H54 (cell line): ENCODE data around the gene JMJD6.
"Not testable (repeated sequence)": the region's sequence is repeated elsewhere in the genome, so short reads cannot be mapped to it uniquely, and the experiment has no call there.

Source experiments
- DNase-seq: peaks from one replicate; pipeline ENCODE4 v3.0.0; 2011; ENCODE audit warnings: low spot score, mixed read lengths; ENCODE audit not compliant: insufficient read length
- FAIRE-seq: peaks from 3 replicates; lab custom pipeline; 2011; peaks lifted over from hg19 to GRCh38; lab: Jason Lieb, UNC
- POLR2A ChIP-seq: IDR thresholded peaks from 2 replicates; pipeline ENCODE4 v1.6.1; 2011; ENCODE audit warnings: low read depth, mild to moderate bottlenecking, low read length

JMJD6 gene

GRCh38 chr17:76726231-76726775, at the start of gene JMJD6:
TSS of gene JMJD6 (minus strand) at chr17:76726606. CDS start at chr17:76726475, 131 bp downstream.
- DNase-seq (peak; percentile 90), FAIRE-seq (no peak)

GRCh38 chr17:76775021-76775600, 48.7 kb upstream of the JMJD6 start:
- no peak for DNase-seq
- no peak for FAIRE-seq
- no peak for TF ChIP-seq POLR2A

More at GRCh38 chr17:76726231-76726775, at the start of gene JMJD6:
- peak; percentile 91 for TF ChIP-seq POLR2A

GRCh38 chr17:76772842-76773525, 46.6 kb upstream of the JMJD6 start:
- FAIRE-seq (peak; percentile 67), DNase-seq (peak; percentile 57)
- no peak for TF ChIP-seq POLR2A

- FAIRE-seq: no peak
Observed at GRCh38 chr17:76758570-76758969, 32.2 kb upstream of the JMJD6 start.

GRCh38 chr17:76757256-76757655, 30.9 kb upstream of the JMJD6 start:
- DNase-seq (no peak), FAIRE-seq (no peak)
- TF ChIP-seq POLR2A: no peak

More at GRCh38 chr17:76758570-76758969, 32.2 kb upstream of the JMJD6 start:
- TF ChIP-seq POLR2A: no peak
- DNase-seq: no peak

GRCh38 chr17:76755285-76755684, 28.9 kb upstream of the JMJD6 start:
- no peak for FAIRE-seq
- no peak for TF ChIP-seq POLR2A
- no peak for DNase-seq

- no peak for TF ChIP-seq POLR2A
- DNase-seq (no peak), FAIRE-seq (no peak)
Observed at GRCh38 chr17:76753061-76753961, 26.9 kb upstream of the JMJD6 start.

GRCh38 chr17:76752006-76752405, 25.6 kb upstream of the JMJD6 start:
- TF ChIP-seq POLR2A: no peak
- no peak for FAIRE-seq
- no peak for DNase-seq

- TF ChIP-seq POLR2A: no peak
- FAIRE-seq (no peak), DNase-seq (no peak)
Observed at GRCh38 chr17:76751416-76751993, 25.1 kb upstream of the JMJD6 start.

- no peak for TF ChIP-seq POLR2A
- FAIRE-seq (no peak), DNase-seq (no peak)
Observed at GRCh38 chr17:76748657-76749056, 22.3 kb upstream of the JMJD6 start.

GRCh38 chr17:76747716-76748363, 21.4 kb upstream of the JMJD6 start:
- FAIRE-seq (no peak), DNase-seq (no peak)
- TF ChIP-seq POLR2A: no peak

GRCh38 chr17:76745785-76746184, 19.4 kb upstream of the JMJD6 start:
- not testable (repeated sequence) for FAIRE-seq, DNase-seq

- no peak for FAIRE-seq
- no peak for TF ChIP-seq POLR2A
- DNase-seq: no peak
Observed at GRCh38 chr17:76744747-76745146, 18.3 kb upstream of the JMJD6 start.

- no peak for TF ChIP-seq POLR2A
- DNase-seq (no peak), FAIRE-seq (peak; percentile 30)
Observed at GRCh38 chr17:76742958-76743357, 16.6 kb upstream of the JMJD6 start.
